ENCODE data around the gene DYRK1A.

DYRK1A gene

DNA sequence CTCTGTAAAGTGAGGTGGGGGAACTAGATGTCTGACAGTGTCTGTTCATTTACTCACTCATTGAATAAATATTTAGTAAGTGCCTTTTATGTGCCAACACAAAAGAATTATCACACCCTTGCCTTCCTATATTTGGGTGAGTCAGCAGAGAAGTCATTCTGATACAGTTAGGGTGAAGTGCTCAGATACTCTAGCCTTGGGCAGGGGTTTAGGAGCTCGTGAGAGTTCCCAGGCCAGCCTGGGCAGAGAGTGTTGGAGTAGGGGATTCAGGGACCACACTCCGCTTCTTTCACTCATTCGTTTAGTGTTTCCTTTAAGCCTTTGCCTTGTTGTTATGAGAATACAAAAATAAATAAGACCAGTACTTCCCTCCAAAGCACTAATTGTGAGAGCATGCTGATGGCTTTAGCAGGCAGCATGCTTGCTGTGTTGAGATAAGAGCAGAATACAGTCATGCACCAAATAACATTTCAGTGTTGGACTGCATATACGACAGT lies 83.9 kb downstream of the DYRK1A start:
- DNase-seq, result no peak

DNA sequence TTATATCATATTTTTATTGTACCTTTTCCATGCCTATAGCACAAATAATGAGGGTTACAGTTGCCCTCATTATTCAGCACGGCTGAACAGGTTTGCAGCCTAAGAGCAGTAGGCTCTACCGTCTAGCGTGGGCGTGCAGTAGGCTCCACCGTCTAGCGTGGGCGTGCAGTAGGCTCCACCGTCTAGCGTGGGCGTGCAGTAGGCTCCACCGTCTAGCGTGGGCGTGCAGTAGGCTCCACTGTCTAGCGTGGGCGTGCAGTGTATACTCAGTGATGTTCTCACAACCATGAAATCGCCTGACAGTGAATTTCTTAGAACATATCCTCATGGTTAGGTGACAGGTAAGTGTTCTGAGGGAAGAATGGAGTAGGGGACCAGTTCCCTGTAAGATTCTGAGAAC lies 84.9 kb downstream of the DYRK1A start:
- no peak for DNase-seq

DNA sequence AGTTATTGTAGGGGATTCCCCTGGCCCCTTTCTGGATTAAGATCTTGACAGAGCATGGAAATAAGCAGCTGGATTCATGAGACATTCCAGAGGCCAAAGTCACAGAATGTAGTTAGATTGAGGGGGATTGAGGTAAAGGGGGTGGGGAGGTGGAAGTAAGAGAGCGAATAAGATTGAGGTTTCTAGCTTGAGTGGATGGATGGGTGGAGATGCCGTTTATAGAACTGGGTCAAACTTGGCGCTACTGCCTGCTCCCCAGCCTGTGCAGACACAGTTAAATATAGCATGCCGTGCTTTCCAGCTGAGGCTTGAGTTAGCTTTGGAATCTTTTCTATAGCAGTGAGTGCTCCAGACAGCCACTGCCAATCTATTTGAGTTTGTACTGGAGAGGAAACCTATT lies 85.7 kb downstream of the DYRK1A start:
- DNase-seq, result no peak

DNA sequence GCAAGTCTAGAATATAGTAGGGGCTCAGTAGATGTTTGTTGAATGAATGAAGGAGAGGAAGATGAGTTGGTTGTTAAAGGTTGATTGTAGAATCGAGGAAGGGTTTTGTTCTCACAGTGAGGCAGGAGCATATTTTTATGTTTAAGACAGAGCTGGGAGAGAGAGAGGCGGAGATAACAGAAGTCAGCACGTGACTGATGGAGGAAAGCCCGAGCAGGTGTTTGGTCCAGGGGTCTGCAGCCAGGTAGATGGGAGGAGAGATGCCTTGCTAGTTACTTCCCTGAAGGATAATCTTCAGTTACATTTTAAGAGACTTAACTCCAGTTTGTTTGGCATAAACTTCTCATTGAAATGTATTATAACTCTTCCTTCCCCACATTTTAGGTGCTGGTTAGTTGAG lies 86.8 kb downstream of the DYRK1A start:
- no peak for DNase-seq

DNA sequence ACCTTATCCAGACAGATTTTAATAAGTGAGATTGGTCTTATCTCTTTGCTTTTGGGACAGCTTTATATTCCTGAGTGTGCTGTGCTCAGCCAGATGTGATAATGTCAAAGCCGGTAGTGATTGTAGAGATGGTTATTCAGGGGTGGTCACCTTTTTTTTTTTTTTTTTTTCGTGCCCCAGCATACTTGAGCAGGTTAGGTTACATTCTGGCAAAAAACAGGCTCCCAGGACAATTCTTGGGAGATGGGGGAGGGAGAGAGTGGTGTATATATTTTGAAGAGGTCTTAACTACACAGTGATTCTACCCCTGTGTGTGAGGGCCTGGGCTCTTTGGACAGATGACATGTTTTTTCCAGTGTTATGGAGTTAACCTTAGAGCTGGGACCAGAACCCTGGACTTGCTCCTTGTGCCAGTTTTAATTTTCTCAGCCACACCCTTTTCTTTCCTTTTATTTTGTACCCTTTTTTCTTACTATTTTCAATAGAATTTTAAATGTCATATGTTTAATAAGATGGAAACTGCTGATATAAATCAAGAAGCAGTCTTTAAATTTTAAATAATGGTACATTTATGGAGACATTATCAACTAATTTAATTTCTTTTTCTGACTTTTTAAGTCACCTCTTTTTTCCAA lies 88.4 kb downstream of the DYRK1A start:
- no peak for DNase-seq

DNA sequence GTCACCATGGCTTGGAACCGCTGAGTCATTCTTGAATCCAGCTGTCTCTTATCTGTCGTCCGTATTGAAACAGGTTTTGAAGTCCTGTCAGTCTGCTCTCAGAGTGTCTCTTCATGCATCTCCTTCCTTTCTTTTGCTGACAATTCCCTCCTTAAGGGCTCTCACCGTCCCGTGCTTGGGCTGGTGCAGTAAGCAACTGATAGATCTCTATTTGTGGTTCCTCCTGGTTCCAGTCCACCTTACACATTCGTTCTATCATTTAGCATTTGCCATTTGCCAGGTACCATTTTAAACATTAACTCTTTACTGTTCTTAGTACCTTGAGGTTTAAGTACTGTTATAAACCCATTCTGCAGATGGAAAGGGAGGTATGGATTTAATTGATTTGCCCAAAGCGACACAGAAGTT lies 88.9 kb downstream of the DYRK1A start:
- no peak for DNase-seq

DNA sequence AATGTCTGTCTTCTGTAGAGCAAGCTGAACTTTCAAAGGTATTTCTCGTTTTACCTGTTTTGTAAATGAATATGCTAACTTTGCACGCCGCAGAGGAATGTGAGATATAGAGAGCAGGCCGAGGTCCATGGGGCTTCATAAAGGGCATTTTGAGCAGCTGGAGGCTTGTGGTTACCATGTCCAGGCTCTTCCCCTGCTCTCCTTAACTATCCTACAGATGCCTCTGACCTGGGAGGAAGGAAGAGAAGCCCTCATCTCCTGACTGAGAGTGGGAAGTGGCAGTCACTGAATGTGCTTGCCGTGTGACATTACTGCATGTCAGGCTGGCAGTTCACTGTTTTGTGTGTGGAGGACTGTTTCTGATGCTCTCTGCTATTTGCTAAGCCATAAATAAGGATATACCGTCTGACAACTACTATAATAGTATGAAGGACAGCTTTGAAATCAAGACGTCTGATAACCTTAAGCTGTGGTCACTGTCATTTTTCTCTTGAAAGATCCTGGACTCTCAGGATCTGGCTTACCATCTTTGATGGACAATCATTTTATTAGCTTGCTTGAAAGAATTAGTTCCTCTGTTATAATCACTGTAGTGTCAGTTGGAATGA lies 92.2 kb downstream of the DYRK1A start:
- DNase-seq, result no peak

DNA sequence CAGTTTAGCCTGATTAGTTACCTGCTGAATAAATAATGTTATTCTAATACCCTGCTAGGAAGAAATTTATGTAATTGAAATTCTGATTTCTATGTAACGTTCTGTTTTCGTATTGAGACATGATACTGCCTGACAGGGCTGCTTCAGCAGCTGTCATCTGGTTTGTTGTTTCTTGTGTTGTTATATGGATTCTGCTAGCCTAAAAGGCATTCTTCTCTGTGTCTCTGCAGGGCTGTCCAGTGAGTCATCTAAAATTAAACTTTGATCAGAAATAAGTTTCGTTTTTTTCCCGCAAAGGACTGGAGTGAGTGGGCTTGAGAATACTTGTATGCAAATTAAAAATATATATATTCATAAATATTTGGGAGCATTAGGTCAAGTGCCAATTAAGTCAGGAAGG lies 93.0 kb downstream of the DYRK1A start:
- no peak for DNase-seq

DNA sequence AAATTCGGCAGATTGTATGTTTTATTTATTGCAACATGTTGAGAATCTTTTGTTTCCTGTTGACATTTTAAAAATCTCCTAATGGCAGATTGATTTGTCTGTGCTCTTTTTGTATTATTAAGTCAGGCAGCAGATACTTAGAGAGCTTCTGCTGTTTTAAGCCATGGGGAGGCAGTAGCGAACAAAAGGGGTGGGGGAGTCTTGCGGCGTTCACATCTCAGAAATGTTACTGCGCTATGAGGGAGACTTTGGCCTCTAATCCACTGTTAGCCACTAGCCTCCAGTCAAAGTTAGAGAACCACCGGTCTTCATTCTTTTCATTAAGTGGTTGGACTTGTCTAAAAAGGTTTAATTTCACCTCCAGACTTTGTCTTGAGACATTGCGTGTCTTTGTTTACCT lies 93.6 kb downstream of the DYRK1A start:
- no peak for DNase-seq

DNA sequence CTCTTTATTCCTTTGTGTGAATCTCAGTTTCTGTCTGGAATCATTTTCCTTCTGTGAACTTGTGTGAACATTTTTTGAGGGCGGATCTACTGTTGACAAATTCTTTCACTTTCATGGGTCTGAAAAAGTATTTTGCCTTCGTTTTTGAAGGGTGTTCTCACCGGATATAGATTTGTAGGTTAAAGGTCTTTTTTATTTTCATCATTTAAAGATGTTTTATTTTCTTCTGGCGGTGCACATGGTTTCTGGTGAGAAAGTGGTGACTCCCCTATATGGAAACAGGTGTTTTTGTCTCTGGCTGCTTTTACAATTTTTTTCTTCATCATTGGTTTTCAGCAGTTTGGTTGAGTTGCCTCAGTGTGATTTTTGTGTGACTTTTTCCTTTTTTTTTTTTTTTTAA lies 94.9 kb downstream of the DYRK1A start:
- no peak for DNase-seq

DNA sequence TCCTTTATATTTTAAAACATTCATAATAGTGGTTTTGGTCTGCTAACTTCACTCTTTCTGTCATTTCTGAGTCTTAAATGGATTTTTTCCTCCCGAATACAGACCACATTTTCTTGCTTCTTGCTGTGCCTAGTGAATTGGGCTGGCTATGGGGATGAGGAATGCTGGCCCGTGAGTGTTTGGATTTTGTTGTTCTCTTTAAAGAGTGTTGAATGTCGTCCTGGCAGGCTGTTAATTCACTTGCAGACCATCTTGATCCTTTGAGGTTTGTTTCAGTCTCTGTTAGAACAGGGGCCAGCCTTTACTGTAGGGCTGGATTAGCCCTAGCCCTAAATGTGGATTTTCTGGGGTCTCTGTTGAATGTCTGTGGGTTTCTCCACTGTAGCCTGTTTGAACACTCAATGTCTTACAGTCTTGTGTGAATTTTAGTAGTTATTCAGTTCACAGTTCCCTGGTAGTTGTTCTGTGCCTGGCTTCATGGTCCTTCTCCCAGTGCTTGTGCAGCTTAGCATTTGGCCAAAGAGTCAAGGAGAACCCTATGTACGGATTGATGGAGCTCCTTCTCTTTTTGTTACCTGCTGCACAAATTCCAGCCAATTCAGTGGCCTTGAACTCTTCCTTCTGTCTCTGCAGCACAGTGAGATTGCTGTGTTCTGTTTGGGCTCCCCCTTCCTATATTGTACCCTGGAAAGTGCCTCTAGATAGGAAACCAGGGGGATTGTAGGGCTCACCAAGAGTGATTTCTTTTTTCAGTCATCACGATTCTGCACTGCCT lies 95.7 kb downstream of the DYRK1A start:
- no peak for DNase-seq

DNA sequence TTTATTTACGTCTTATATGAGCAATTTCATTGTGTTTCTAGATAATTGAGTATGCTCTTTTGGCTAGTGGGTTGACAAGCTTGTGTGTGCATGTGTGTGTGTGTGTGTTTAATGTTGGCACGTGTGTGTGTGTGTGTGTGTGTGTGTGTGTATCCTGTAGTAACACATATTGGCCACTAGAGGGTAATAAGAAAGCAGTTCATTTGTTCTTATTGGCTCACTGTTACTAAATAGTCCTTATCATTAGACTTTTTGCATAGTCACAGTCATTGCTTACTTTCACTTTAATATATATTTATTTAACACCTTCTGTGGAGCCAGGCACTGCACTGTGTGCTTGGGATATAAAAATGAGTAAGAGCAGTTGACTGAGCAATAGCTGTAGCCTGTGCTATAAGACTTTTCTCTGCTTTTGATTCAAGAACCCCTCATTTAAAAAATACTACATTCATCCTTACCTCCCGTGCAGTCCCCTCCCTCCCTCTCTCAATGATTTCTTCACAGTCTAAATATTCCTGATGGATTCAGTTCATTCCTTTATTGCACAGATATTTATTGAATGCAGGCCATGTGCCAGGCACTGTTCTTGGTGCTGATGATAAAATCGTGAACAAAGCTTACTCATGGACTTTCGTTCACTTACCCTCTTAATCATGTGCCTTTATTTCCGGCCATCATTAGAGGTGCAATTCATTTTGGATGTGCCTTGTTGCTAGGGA lies 96.7 kb downstream of the DYRK1A start:
- DNase-seq, result no peak

DNA sequence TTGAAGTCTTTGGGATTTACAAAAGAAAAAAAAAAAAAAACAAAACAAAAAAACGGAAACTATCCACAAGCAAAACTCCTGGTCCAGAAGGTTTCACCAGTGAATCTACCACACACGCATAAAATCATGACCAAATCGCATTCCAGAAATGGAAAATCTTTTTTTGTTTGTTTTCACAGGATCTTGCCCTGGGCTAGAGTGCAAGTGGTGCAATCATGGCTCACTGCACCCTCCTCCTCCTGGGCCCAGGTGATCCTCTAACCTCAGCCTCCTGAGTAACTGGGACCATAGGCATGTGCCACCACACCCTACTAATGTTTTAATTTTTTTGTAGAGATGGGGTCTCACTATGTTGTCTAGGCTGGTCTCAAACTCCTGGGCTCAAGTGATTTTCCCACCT lies 100.5 kb downstream of the DYRK1A start:
- no peak for DNase-seq

DNA sequence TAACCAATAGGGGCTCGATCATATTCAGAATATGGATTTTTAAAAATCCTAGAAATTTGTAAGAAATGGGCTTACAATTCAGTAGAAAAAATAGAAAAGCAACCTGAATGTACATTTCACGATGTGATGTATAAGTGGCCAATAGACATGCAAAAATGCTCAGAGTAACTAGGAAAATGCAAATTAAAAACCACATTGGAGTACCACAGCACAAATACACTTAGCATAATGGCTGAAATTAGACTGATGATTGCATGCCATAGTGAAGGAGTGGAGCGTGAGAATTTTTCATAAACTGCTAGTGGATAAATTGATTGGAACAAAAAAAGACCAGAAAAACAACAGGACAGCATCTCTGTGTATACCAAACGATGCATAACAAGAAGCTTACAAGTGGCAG lies 102.3 kb downstream of the DYRK1A start:
- DNase-seq, result no peak

DNA sequence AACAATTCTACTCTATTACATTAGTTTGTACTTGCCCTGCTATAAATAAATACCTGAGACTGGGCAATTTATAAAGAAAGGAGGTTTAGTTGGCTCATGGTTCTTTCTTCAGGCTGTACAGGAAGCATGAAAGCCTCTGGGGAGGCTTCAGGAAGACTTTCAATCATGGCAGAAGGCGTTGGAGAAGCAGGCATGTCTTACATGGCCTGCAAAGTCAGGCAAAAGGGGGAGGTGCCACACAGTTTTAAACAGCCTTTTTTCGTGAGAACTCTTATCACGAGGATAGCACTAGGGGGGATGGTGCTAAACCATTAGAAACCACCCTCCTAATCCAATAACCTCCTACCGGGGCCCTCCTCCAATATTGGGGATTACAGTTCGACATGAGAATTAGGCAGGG lies 102.9 kb downstream of the DYRK1A start:
- DNase-seq, result no peak

DNA sequence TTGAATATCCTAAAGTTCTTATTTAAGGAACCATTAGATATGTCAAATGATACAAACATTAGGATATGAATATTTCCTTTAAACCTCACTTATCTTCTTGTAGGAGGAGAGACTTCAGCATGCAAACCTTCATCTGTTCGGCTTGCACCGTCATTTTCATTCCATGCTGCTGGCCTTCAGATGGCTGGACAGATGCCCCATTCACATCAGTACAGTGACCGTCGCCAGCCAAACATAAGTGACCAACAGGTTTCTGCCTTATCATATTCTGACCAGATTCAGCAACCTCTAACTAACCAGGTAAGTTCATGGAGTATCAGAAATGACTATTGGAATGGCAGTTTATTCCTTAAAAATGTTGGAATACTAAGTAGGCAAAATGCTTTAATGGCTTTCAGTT lies 106.0 kb downstream of the DYRK1A start:
- no peak for DNase-seq

DNA sequence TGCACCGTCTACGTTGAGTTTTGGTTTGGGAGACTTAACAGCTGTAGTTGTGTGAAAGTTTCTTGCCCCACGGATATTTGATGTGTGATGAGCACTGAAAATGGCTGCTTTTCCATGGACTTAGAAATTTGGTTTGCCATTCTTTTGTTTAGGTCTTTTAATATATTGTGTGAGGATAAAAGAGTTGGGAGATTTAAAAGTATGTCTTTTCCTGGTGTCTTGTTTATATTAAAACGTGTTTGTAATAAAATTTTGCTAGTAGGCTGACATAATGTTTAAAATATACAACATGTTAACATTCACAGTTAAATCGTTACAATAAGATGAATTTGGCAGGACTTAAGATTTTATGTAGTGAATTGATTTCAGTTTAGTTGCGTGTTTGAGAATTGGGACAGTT lies 106.9 kb downstream of the DYRK1A start:
- DNase-seq, result no peak

DNA sequence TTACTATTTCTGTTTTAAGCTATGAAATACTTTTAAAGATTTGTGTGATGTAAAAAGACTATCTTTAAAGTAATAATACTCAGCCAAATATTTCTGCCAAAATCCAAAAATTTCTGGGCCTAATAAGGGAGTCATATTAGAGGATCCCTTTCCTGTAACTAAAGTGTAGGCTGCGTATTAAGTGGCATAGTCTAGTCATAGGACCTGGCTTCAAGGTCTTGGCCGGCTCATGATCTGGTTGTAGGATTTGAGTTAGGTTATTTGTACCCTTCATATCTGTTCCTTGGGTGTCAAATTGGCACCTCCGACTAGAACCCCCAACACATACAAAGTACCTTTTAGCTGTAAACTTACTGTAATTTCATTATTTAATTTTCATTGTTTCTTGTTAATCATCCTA lies 107.8 kb downstream of the DYRK1A start:
- no peak for DNase-seq

DNA sequence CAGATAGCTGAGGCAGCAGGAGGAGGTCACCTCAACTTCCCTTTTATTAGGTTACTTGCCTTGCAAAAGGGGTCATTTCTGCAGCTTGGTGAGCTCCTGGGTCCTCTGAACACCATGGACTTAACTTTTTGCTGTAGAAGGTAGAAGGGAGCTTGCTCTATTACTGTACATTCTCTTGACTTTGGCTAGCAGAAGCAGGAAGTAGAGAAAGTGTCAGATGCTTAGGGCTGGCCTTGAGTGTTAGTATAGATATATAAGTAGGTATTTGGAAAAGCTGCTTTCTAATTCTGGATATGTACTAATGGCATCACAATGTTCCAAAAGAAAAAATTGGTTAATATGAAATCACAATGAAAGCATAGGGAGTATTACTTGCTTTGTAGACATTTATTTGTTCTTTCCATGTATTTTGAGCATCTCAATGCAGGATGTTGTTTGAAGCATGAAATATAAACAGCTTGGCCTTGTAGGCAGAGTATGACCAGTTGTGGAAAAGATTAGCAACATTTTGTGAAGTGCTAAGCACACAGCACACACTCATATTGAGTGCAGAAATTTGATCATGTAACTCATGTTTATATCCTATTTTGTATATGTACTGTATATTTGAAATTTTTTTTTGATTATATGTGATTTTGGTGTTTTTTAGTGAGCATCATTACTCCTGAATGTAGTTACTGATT lies 108.8 kb downstream of the DYRK1A start:
- no peak for DNase-seq

DNA sequence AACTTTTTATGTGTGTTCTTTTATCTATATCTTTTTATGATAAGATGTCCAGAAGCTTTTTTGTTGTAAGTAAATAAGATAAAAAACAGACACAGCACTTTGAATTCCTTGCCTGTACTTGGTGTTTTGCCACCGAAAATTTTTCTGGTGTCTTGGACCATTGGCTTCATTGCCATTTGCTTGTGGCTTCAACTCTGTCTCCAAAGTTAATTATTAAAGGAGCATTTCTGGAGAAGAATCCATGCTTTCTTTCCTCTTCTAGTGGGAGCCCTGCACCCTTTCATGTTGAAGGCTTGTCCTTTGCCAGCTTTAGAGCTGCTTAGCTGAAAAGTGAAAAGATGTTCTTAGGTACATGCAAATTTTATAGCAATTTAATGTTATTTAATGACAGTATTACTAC lies 112.2 kb downstream of the DYRK1A start:
- no peak for DNase-seq

DNA sequence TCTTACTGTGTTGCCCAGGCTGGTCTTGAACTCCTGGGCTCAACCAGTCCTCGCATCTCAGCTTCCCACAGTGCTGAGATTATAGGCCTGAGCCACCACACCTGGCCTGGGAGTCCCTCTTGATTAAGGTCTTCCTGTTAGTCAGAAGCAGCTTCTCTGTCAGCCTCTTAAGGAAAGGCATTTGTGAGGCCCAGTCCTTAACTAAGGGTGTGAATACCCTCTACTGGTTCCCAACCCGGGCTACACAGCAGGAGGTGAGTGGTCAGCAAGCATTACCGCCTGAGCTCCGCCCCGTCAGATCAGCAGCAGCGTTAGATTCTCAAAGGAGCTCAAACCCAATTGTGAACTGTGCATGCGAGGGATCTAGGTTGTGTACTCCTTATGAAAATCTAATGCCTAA lies 117.2 kb downstream of the DYRK1A start:
- no peak for DNase-seq

DNA sequence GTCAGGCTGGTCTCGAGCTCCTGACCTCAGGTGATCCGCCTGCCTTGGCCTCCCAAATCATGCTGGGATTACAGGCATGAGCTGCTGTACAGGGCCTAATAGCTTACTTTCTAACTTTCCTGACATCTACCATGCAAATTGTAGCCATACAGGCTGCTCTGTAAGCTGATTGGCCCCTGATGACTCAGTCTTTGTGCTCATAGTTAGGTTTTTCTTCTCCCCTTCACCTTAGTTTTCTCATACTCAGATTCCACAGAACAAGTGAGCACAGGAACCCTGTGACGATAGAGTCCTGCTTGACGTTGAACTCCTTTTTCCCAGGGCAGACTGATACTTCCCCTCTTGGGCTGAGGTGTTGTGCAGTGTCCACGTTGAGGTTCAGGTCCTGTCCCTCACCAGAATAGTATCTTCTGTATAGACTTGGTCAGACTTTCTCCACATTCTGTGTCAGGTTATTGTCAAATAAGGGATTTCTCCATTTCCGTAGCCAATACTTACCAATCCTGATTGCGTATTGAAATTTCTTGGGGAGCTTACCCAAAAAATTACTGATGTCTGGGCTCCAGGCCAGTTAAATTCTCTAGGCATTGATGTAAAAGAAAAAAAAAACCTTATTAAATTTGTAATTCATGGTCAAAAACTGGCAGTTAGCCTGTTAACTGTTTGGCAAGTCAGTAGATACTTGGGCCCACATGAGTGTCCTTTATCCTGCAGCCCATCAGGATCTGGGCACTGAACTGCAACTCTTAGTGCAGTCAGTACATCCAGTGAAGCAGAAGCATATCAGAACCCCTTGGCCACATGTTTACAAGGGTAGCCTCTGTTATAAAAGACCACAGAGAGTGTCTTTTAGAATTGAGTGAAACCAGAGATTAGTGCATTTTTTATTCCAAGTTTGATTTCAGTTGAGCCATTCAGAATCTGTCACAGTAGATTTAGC lies 118.2 kb downstream of the DYRK1A start:
- no peak for DNase-seq
